HEK293T (cell line): ENCODE data around the gene RNU7-1.

Experiments used
- ARNT ChIP-seq: fragments of 450-650 bp; IDR thresholded peaks from 2 replicates; pipeline ENCODE4 v1.6.1; 2017; ENCODE audit warnings: mild to moderate bottlenecking
- BHLHE40 ChIP-seq: fragments of 450-650 bp; IDR thresholded peaks from 2 replicates; pipeline ENCODE4 v1.6.1; 2016; ENCODE audit warnings: mild to moderate bottlenecking, moderate library complexity, borderline replicate concordance
- ELF4 ChIP-seq: fragments of 450-650 bp; IDR thresholded peaks from 2 replicates; pipeline ENCODE4 v1.6.1; 2017; ENCODE audit warnings: antibody characterized with exemption
- FOXA1 ChIP-seq: fragments of 450-650 bp; IDR thresholded peaks from 2 replicates; pipeline ENCODE4 v1.6.1; 2016; ENCODE audit warnings: mild to moderate bottlenecking
- FOXK2 ChIP-seq: fragments of 450-650 bp; IDR thresholded peaks from 2 replicates; pipeline ENCODE4 v1.6.1; 2016; ENCODE audit warnings: mild to moderate bottlenecking
- FOXM1 ChIP-seq: fragments of 450-650 bp; IDR thresholded peaks from 2 replicates; pipeline ENCODE4 v1.6.1; 2017; ENCODE audit warnings: mild to moderate bottlenecking, borderline replicate concordance
- HDGF ChIP-seq: fragments of 450-650 bp; IDR thresholded peaks from 2 replicates; pipeline ENCODE4 v1.6.1; 2017; ENCODE audit warnings: antibody characterized with exemption, borderline replicate concordance
- LEF1 ChIP-seq: fragments of 450-650 bp; IDR thresholded peaks from 2 replicates; pipeline ENCODE4 v1.6.1; 2017; ENCODE audit warnings: mild to moderate bottlenecking, borderline replicate concordance
- NFRKB ChIP-seq: fragments of 450-650 bp; IDR thresholded peaks from 2 replicates; pipeline ENCODE4 v1.6.1; 2016; ENCODE audit warnings: mild to moderate bottlenecking, moderate library complexity
- SP1 ChIP-seq: fragments of 450-650 bp; IDR thresholded peaks from 2 replicates; pipeline ENCODE4 v1.6.1; 2017
- SUZ12 ChIP-seq: fragments of 450-650 bp; IDR thresholded peaks from 2 replicates; pipeline ENCODE4 v1.6.1; 2016; ENCODE audit warnings: mild to moderate bottlenecking
- TARDBP ChIP-seq: fragments of 450-650 bp; IDR thresholded peaks from 2 replicates; pipeline ENCODE4 v1.6.1; 2016
- ZNF384 ChIP-seq: fragments of 450-650 bp; IDR thresholded peaks from 2 replicates; pipeline ENCODE4 v1.6.1; 2016

DNA sequence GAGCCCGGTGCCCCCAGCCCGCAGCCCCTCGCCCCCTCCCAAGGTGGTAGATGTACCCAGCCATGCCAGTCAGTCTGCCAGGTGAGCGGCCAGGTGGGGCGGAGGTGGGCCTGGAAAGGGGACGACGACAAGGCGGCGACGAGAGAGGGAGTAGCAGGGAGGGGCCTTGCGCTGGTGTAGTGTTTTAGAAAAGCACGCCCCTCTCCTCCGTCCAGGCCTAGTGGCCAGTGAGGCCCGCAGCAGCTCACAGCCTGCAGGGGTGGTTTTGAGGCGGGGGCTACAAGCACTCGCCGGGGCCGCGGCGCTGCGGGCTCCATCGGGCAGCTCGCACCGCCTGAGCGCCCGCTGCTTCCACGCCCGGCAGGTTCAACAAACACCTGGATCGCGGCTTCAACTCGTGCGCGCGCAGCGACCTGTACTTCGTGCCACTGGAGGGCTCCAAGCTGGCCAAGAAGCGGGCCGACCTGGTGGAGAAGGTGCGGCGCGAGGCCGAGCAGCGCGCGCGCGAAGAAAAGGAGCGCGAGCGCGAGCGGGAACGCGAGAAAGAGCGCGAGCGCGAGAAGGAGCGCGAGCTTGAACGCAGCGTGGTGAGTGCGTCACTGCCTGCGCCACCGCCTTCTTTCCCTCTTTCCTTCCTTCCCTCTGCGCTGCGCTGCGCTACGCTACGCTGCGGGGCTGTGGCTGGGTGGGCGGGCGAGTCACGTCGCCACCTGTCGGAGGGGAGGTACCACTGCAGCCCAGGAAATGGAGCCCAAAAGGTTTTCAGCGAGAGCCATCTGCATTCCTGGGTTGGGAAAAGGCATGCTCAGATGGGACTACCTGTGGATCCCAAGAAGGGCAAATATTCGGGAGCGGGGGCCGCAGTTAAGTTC lies 5.9 kb upstream of the RNU7-1 start:
- TF ChIP-seq LEF1: 0 out of 2 replicates have a peak, but pooled peaks have one; percentile 35
- TF ChIP-seq SP1: no peak
- TF ChIP-seq ARNT: no peak
- TF ChIP-seq SUZ12: no peak
- TF ChIP-seq ZNF384: no peak
- TF ChIP-seq BHLHE40: no peak
- no peak for TF ChIP-seq FOXM1
- TF ChIP-seq TARDBP: no peak
- no peak for TF ChIP-seq HDGF
- TF ChIP-seq FOXA1: no peak
- TF ChIP-seq FOXK2: no peak
- TF ChIP-seq ELF4: no peak
- TF ChIP-seq NFRKB: no peak
